HS-5 (cell line): ENCODE results near the gene BANK1.

ENCODE experiments used
- DNase-seq: peaks from one replicate; pipeline ENCODE4 v3.0.0-alpha.2; 2012; ENCODE audit warnings: low read depth

BANK1 gene

GRCh38 chr4:102036619-102037376 is 246.3 kb downstream of the BANK1 start:
- peak; percentile 25 for DNase-seq

GRCh38 chr4:102037566-102037965 is 247.0 kb downstream of the BANK1 start:
- no peak for DNase-seq

GRCh38 chr4:102042871-102043802 is 252.6 kb downstream of the BANK1 start:
- no peak for DNase-seq

- no peak for DNase-seq
These were observed 257.1 kb downstream of the BANK1 start for GRCh38 chr4:102047616-102048015.

- no peak for DNase-seq
These were observed 265.3 kb downstream of the BANK1 start for GRCh38 chr4:102055805-102056204.

GRCh38 chr4:102057122-102057521 is 266.6 kb downstream of the BANK1 start:
- no peak for DNase-seq

- no peak for DNase-seq
These were observed 270.6 kb downstream of the BANK1 start for GRCh38 chr4:102061133-102061532.

- no peak for DNase-seq
These were observed 274.4 kb downstream of the BANK1 start for GRCh38 chr4:102064747-102065442.

GRCh38 chr4:102076622-102077021 is 286.1 kb downstream of the BANK1 start:
- no peak for DNase-seq

- no peak for DNase-seq
These were observed 289.7 kb downstream of the BANK1 start for GRCh38 chr4:102080184-102080583.

- DNase-seq = no peak
These were observed 299.5 kb downstream of the BANK1 start for GRCh38 chr4:102089850-102090621.

GRCh38 chr4:102091656-102092055 is 301.1 kb downstream of the BANK1 start:
- no peak for DNase-seq

GRCh38 chr4:102094481-102094880 is 304.0 kb downstream of the BANK1 start:
- no peak for DNase-seq

- DNase-seq = no peak
These were observed 312.8 kb downstream of the BANK1 start for GRCh38 chr4:102103368-102103767.

- DNase-seq = no peak
These were observed 313.7 kb downstream of the BANK1 start for GRCh38 chr4:102104278-102104677.

GRCh38 chr4:102105983-102106382 is 315.5 kb downstream of the BANK1 start:
- DNase-seq = no peak

- no peak for DNase-seq
These were observed 323.6 kb downstream of the BANK1 start for GRCh38 chr4:102114118-102114630.

GRCh38 chr4:102116121-102116520 is 325.6 kb downstream of the BANK1 start:
- no peak for DNase-seq

GRCh38 chr4:102120846-102121245 is 330.3 kb downstream of the BANK1 start:
- DNase-seq = no peak
